Stimulated activated CD4-positive, alpha-beta T cell treated with anti-CD3 and anti-CD28 coated beads, Interleukin-1b, Interleukin-23, amount 100 ng/mL, for 24 hours (primary cell): ENCODE results near the gene GPR132.

Experiments
- DNase-seq, 4 experiments: peaks; one replicate each; pipeline ENCODE4 v3.0.0-alpha.2; 2020; ENCODE audit warnings: low read depth in 4 of 4, low spot score in 1 of 4

The GPR132 gene

GRCh38 chr14:105023144-105023543 lies 42.1 kb downstream of the GPR132 start:
- DNase-seq, result no peak

GRCh38 chr14:105022276-105022670 lies 43.0 kb downstream of the GPR132 start:
- DNase-seq, result no peak

GRCh38 chr14:105021656-105022275 lies 43.5 kb downstream of the GPR132 start:
- peak in 3 of 4 experiments; percentile 12 to 32 (median 25) for DNase-seq

GRCh38 chr14:105020815-105021655 lies 44.2 kb downstream of the GPR132 start, which contains the start of gene CDCA4:
CDCA4 (minus strand) TSS chr14:105021083; CDS start chr14:105011929, 9,154 bp downstream.
- DNase-seq, result peak; percentile 95 to 97 (median 96)

GRCh38 chr14:105019861-105020814 lies 45.1 kb downstream of the GPR132 start:
- DNase-seq, result peak; percentile 20 to 45 (median 34)

DNA sequence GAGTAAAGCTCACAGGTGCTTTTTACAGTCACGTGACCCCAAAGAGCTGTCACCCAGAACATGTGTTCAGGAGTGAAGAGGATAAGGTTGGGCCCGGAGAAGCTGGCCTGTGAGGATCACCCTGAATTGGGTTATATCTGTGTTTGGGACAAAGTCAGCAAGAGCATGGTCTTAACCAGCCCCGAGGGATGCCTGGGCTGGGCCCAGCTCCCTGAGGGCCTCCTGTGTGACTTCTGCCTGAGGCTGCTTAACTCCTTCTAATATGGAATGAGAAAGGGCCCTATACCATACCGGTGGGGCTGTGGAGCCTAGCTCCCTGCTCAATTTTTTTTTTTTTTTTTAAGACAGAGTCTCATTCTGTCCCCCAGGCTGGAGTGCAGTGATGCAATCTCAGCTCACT lies 46.8 kb downstream of the GPR132 start:
- no peak for DNase-seq

DNA sequence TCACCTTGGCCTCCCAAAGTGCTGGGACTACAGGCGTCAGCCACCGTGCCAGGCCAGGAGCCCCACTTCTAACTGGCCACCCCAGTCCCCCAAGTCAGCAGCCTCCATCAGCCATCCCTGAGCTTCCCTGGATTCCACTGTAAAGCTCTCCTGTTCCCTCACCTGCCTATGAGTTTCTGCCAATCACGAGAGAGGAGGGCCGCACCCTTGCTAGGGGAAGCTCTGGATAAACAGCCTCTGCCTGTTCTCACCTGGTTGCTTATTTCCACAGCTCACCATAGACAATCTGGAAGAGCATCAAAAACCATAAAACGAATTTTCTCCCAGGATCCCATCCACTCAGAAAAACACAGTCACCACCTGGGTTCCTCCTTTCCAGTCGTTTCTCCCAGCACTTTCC lies 49.3 kb downstream of the GPR132 start:
- no peak for DNase-seq

GRCh38 chr14:105015242-105015641 lies 50.0 kb downstream of the GPR132 start:
- DNase-seq, result no peak

DNA sequence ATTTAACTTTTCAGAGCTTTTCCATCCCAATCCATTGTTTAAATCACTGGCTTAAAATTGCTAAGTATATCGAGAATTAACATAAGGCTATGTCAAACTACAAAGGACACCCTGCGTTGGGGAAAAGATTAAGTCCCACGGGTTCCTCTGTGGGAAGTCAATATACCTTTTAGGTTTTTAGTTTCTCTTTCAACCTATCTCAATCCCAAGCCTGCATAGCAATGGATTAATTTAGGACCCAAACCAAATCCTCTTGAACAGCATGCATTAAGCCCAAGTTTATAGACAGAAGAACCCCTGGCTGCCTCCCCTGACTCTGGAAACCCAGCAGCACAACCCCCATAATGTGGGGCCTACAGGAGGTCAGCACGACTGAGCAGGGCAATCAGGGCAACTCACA lies 50.6 kb downstream of the GPR132 start:
- no peak for DNase-seq

DNA sequence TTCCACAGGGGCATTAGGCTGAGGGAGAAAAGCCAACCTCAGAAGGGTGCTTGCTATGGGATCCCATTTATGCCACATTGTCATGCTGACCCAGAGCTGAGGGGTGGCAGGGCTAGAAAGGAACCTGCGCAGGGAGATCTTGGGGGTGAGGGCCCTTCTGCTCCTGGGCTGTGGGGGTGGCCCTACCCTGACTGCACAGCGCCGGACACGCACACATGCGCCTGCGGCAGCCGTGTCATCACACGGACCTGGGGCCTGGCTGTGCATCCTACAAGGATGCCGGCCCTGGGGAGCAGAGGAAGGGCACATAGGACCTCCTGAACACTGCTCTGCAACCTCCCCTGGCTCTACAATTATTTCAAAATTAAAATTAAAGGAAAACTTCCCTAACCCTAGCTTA lies 51.2 kb downstream of the GPR132 start:
- no peak for DNase-seq

DNA sequence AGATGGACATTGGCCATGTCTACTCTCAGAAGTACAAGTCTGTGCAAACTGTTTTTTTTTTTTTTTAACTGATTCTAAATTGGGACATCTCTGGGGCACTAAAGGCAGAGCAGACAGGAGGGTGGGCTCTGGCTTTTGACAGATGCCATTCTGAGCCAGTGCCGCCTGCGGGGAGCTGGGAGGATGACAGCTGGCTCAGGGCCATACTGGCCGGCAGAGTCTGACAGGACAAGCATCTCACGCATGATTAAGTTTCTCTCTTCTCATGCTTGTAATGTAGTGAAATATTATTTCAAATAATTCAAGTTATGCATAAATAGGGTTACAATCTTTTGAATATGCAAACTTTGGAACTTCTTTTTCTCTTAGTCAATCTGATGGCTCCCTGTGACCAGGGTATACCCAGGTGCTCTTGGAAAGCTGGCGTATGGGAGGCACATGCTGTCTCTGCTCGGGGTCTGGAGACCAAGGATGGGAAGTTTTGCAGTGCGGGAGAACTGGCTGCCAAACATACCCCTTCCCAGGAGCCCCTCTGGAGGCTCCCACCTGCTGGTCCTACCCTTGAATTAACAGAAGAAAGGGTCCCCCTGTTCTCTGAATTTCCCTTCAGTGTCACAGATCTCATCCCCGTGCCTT lies 52.0 kb downstream of the GPR132 start:
- no peak for DNase-seq

- DNase-seq, result no peak
Measured at GRCh38 chr14:105012171-105012985, 52.9 kb downstream of the GPR132 start.

GRCh38 chr14:105011312-105011990 lies 53.8 kb downstream of the GPR132 start:
- no peak for DNase-seq

DNA sequence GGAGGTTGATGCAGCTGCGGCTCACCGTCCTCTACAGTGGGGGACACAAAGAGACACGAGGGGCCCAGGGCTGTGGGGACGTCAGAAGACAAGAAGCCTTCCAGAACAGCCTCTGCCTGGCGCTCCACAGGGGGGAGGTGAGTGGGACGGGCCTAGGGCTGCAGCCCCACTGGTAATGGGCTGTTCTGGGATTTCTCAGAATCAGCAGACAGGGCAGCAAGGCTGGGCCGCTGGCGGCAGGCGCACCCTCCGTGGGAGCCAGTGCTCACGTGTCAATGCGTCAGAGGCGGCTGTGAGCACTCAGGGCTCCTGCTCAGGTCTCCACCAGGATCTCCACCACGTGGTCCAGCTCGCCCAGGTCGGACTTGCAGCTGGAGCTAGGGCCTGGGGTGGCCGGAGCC lies 54.3 kb downstream of the GPR132 start:
- no peak for DNase-seq

- DNase-seq, result no peak
Measured at GRCh38 chr14:105010106-105010505, 55.1 kb downstream of the GPR132 start.

DNA sequence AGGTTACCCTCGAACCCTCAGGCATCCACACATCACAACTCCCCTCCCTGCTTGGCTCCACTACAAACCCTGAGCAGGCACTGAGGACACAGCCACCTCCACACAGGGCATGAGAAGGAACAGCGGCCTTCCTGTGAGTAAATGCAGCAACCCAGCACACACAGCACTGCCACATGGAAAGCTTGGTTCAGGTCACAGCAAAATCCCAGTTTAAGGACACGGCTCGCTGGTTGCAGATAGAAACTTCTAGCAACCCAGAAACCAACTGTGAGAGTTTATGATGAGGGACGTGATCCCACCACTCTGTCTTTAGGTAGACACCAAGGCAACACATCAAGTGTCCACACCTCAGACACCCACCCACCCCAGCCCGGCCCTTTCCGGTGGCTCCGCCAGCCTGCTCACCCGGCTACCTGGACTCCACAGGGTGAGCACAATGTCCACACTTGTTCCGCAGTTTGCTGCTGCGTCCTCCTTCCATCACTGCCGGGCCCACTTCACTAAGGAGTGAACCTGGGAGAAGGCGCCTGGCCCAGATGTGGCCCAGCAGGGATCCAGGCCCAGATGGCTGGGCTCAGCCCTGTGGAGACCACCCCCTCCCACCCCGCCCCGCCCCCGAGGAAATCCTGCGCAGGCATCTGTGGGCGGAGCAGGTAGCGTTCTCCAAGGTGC lies 57.5 kb downstream of the GPR132 start:
- DNase-seq, result no peak

DNA sequence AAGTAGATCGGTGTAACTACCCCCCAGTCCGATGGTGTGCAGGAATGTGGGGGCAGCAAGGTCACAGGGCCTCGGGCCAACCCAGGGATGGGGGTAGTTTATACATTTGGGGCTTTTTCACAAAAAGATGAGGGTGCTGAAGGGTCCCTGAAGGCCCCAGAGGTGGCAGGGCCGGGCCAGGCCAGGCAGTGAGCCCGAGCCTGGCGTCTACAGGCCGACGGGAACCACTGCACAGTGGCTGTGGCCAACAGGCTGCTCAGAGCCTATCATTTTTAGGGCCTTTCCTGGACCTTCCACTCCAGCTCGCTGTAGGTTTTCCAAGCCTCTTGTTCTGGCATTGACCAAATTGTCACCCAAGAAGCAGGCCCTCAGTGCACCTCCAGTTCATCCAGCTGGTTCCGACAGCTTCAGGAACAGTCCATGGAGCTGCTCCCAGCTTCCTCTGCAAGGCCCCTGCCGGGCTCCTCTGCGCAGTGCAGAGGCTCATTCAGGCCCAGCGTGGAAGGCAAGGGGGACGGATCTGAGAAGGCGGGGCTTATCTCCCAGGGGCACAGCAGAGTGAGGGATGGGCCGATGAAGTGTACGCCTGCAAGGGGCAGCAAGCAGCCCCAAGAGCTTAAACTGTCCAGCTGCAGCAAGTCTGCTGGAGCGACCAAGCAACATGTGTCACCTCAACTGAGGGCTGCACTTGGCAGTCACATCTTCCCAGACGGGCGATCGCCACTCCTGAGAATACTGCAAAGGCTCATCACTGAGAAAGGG lies 58.2 kb downstream of the GPR132 start:
- no peak for DNase-seq
